Measurements from ENCODE around the gene TRPC4. TPM values are rescaled to one million over a fixed set of nuclear protein-coding genes. Genes with fewer than 3 reads are reported as not detected.

Gene TRPC4
- polyA plus RNA-seq, 3 donors: not detected

DNA sequence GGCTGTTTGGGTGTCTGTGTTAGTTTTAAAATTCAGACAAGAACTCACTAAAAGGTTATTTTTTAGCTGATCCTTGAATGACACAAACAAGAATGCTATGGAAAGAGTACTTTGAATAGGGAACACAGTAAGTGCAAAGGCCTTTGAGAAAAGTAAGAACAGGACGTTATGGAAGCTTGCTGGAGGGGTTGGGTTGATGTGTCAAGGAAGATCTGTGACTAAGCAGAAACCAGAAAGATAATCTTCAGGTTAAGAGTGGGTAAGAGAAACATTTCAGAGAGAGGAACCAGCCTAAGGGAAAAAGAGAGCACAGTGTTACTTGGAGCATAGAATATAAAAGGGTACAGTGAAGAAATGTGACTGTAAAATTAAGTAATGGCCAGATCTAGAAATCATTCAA lies 41.2 kb upstream of the TRPC4 start:
- WGBS (ENCODE audit: insufficient coverage): 53% methylated on average over 1 of the region's 1 CpG
- H3K36me3 Mint-ChIP-seq: no peaks in the 10 kb centered on the region

DNA sequence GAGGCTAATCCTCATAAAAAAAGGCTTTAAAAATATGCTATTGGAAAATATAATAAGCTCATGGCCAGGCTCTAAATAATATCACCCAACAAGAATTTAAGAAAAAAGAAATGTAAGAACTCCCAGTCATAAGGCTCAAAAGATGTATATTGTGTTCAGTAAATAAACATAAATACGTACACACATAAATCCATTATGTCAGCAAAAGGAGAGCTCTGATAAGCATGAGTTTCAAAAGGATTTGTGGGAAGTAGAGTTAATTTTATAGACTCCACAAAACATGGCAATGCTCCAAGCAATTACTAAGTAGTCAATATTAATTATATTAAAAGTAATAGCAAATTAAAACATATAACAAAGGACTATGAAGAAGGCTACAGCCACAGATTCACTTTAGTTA lies 37.3 kb upstream of the TRPC4 start:
- intact Hi-C loops (cut with micrococcal nuclease): no loop called here
- no peaks in the 10 kb centered on the region for H3K36me3 Mint-ChIP-seq
- H3K9me3 Mint-ChIP-seq: peaks cover 0 to 9% (median 4%) of the 10 kb centered on the region in 7 donors

More for the DNA sequence above, 41.2 kb upstream of the TRPC4 start:
- H3K4me2 ChIP-seq (replicated peaks; ENCODE audit: extremely low read depth, low read length, poor library complexity, severe bottlenecking): no peak overlapping the region
- no peak overlapping the region for H3K9ac ChIP-seq (ENCODE audit: insufficient read depth, low read length, poor library complexity, severe bottlenecking)
- no peaks in the 10 kb centered on the region for H3K36me3 ChIP-seq (replicated peaks in 1 of 2; ENCODE audit: control insufficient read depth in 1 of 2, insufficient read depth in 2 of 2, low read length in 2 of 2)
- no peaks in the 10 kb centered on the region for H3K9me3 ChIP-seq (replicated peaks in 1 of 2; ENCODE audit: control insufficient read depth in 1 of 2, insufficient read depth in 1 of 2, low read length in 2 of 2)
- no peak overlapping the region for H3K4me3 Mint-ChIP-seq
- DNase-seq: no peak
- H3K27me3 Mint-ChIP-seq (ENCODE audit: low read depth in 3 of 3): peaks cover 0 to 1% (median 0%) of the 10 kb centered on the region in 3 donors
- no peak overlapping the region for H3K27ac Mint-ChIP-seq
- H2AFZ ChIP-seq (ENCODE audit: insufficient read depth, low read depth, low read length, poor library complexity, severe bottlenecking): no peak overlapping the region
- H3K4me3 ChIP-seq (replicated peaks in 1 of 3; ENCODE audit: low read depth in 2 of 3, low read length in 3 of 3): no peak overlapping the region
- H3K27ac ChIP-seq (ENCODE audit: low read depth in 1 of 2, low read length in 2 of 2): no peak overlapping the region
- intact Hi-C loops (cut with micrococcal nuclease): no loop called here
- H4K20me1 ChIP-seq (ENCODE audit: insufficient read depth, low read length): no peaks in the 10 kb centered on the region
- H3K9me3 Mint-ChIP-seq: no peaks in the 10 kb centered on the region
- no peaks in the 10 kb centered on the region for H3K27me3 ChIP-seq (ENCODE audit: control insufficient read depth in 2 of 2, insufficient read depth in 2 of 2, low read length in 2 of 2)
- TF ChIP-seq, protein P1, sequence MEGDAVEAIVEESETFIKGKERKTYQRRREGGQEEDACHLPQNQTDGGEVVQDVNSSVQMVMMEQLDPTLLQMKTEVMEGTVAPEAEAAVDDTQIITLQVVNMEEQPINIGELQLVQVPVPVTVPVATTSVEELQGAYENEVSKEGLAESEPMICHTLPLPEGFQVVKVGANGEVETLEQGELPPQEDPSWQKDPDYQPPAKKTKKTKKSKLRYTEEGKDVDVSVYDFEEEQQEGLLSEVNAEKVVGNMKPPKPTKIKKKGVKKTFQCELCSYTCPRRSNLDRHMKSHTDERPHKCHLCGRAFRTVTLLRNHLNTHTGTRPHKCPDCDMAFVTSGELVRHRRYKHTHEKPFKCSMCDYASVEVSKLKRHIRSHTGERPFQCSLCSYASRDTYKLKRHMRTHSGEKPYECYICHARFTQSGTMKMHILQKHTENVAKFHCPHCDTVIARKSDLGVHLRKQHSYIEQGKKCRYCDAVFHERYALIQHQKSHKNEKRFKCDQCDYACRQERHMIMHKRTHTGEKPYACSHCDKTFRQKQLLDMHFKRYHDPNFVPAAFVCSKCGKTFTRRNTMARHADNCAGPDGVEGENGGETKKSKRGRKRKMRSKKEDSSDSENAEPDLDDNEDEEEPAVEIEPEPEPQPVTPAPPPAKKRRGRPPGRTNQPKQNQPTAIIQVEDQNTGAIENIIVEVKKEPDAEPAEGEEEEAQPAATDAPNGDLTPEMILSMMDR (IDR thresholded peaks at IDR 0.05): no peak
- no peaks in the 10 kb centered on the region for H3K4me1 ChIP-seq (ENCODE audit: control insufficient read depth in 1 of 2, insufficient read depth in 2 of 2, low read length in 2 of 2)
- no peaks in the 10 kb centered on the region for H3K4me1 Mint-ChIP-seq
- no peaks in the 10 kb centered on the region for H3K79me2 ChIP-seq (ENCODE audit: insufficient read depth, low read length)

More for the DNA sequence above, 37.3 kb upstream of the TRPC4 start:
- H2AFZ ChIP-seq (ENCODE audit: insufficient read depth, low read depth, low read length, poor library complexity, severe bottlenecking): no peak overlapping the region
- H3K4me3 Mint-ChIP-seq: no peak overlapping the region
- no peaks in the 10 kb centered on the region for H3K4me1 Mint-ChIP-seq
- no peaks in the 10 kb centered on the region for H3K4me1 ChIP-seq (ENCODE audit: control insufficient read depth in 1 of 2, insufficient read depth in 2 of 2, low read length in 2 of 2)
- no peak overlapping the region for H3K4me3 ChIP-seq (replicated peaks in 1 of 3; ENCODE audit: low read depth in 2 of 3, low read length in 3 of 3)
- no peak for DNase-seq
- TF ChIP-seq, protein P1 (IDR thresholded peaks at IDR 0.05): no peak
- no peak overlapping the region for H3K4me2 ChIP-seq (replicated peaks; ENCODE audit: extremely low read depth, low read length, poor library complexity, severe bottlenecking)
- no peaks in the 10 kb centered on the region for H3K27me3 Mint-ChIP-seq (ENCODE audit: low read depth in 3 of 3)
- H3K27me3 ChIP-seq (ENCODE audit: control insufficient read depth in 2 of 2, insufficient read depth in 2 of 2, low read length in 2 of 2): no peaks in the 10 kb centered on the region
- no peak overlapping the region for H3K9ac ChIP-seq (ENCODE audit: insufficient read depth, low read length, poor library complexity, severe bottlenecking)
- H3K79me2 ChIP-seq (ENCODE audit: insufficient read depth, low read length): no peaks in the 10 kb centered on the region
- WGBS (ENCODE audit: insufficient coverage): no CpG with 5 or more reads among the region's 1 CpG
- H3K9me3 ChIP-seq (replicated peaks in 1 of 2; ENCODE audit: control insufficient read depth in 1 of 2, insufficient read depth in 1 of 2, low read length in 2 of 2): peaks cover 3 to 6% of the 10 kb centered on the region in 2 donors
- H3K27ac Mint-ChIP-seq: no peak overlapping the region
- H3K36me3 ChIP-seq (replicated peaks in 1 of 2; ENCODE audit: control insufficient read depth in 1 of 2, insufficient read depth in 2 of 2, low read length in 2 of 2): no peaks in the 10 kb centered on the region
- H3K27ac ChIP-seq (ENCODE audit: low read depth in 1 of 2, low read length in 2 of 2): no peak overlapping the region
- H4K20me1 ChIP-seq (ENCODE audit: insufficient read depth, low read length): no peaks in the 10 kb centered on the region

Data from CD14-positive monocyte (primary cell).